NB4 (cell line): ENCODE results near the gene NPPC.

ENCODE experiments used
- CTCF ChIP-seq: IDR thresholded peaks from one replicate; pipeline ENCODE4 v1.5.1; 2012; ENCODE audit warnings: low read depth, low read length
- MAX ChIP-seq: IDR thresholded peaks from 2 replicates; pipeline ENCODE4 v1.6.1; 2011; ENCODE audit warnings: low read depth, low read length
- MYC ChIP-seq: IDR thresholded peaks from 2 replicates; pipeline ENCODE4 v1.6.1; 2011; ENCODE audit warnings: low read depth, low read length
- POLR2A ChIP-seq: IDR thresholded peaks from 2 replicates; pipeline ENCODE4 v1.6.1; 2011; ENCODE audit warnings: mild to moderate bottlenecking; ENCODE audit not compliant: insufficient read length; ENCODE audit errors: extremely low read depth

GRCh38 chr2:231924889-231925275 lies 1.3 kb downstream of the NPPC start:
- TF ChIP-seq CTCF, result peak; percentile 16
- TF ChIP-seq MAX, result no peak
- no peak for TF ChIP-seq POLR2A
- no peak for TF ChIP-seq MYC
